Activated B cell treated with CpG ODN at 0.5 μM for 24 hours (primary cell): Measurements from ENCODE around the gene SSTR4. TPM values are rescaled to one million over a fixed set of nuclear protein-coding genes. Genes with fewer than 3 reads are reported as not detected.

Experiments used
- ATAC-seq: fragments of 200-7000 bp; cut with Tn5 transposase; one replicate; pipeline ENCODE4 v1.10.0; 2021; ENCODE audit warnings: low read depth, mild to moderate bottlenecking, moderate library complexity
- CTCF ChIA-PET: fragments of 350-600 bp; sonication (Branson Sonifier 250); formaldehyde crosslinking; loops from one replicate; lab custom pipeline; 2021; ENCODE audit warnings: antibody characterized with exemption; lab: Charles Lee
- POLR2A ChIA-PET: fragments of 350-600 bp; sonication (Branson Sonifier 250); formaldehyde crosslinking; loops from one replicate; lab custom pipeline; 2021; ENCODE audit warnings: antibody characterized with exemption; lab: Charles Lee
- DNase-seq: peaks from one replicate; pipeline ENCODE4 v3.0.0; 2022
- H3K27ac Mint-ChIP-seq: one replicate; pipeline ENCODE4 v1.8.0; 2020; ENCODE audit warnings: mixed read lengths
- H3K27me3 Mint-ChIP-seq: one replicate; pipeline ENCODE4 v1.8.0; 2021; ENCODE audit warnings: mixed read lengths
- H3K36me3 Mint-ChIP-seq: one replicate; pipeline ENCODE4 v1.8.0; 2021; ENCODE audit warnings: low read depth, mixed read lengths
- H3K4me1 Mint-ChIP-seq: one replicate; pipeline ENCODE4 v1.8.0; 2021; ENCODE audit warnings: mixed read lengths
- H3K4me3 Mint-ChIP-seq: one replicate; pipeline ENCODE4 v1.8.0; 2020; ENCODE audit warnings: mild to moderate bottlenecking, mixed read lengths
- H3K9me3 Mint-ChIP-seq: one replicate; pipeline ENCODE4 v1.8.0; 2020; ENCODE audit warnings: mixed read lengths
- CTCF ChIP-seq: fragments of 200-600 bp; IDR thresholded peaks from one replicate; pipeline ENCODE4 v1.8.0; 2022; ENCODE audit warnings: antibody characterized with exemption, mild to moderate bottlenecking
- intact Hi-C: fragments of 100-400 bp; cut with micrococcal nuclease; formaldehyde crosslinking; loops from one replicate; pipeline ENCODE4 v1.15.1; 2024
- total RNA-seq: library from RNA; stranded (reverse); gene quantifications from 2 replicates; pipeline ENCODE4 v1.2.3, GENCODE V29; 2022

Gene SSTR4
- total RNA-seq, 1 donor from 2014 or later = not detected

GRCh38 chr20:22998476-22998875 is 36.6 kb upstream of the SSTR4 start:
- DNase-seq (no peak), ATAC-seq (no peak)
- Mint-ChIP-seq H3K27me3 (peaks cover 3% of the 10 kb centered on the region), H3K4me1 (no peaks in the 10 kb centered on the region), H3K27ac (no peak overlapping the region), H3K4me3 (no peak overlapping the region), H3K9me3 (no peaks in the 10 kb centered on the region), H3K36me3 (no peaks in the 10 kb centered on the region)
- ChIA-PET CTCF (no interaction called here), POLR2A (no interaction called here)
- intact Hi-C loops = loop anchor here (10.0 kb wide), 1 partner anchor 64 kb away; no protein-coding TSS in a partner anchor
- no peak for TF ChIP-seq CTCF

GRCh38 chr20:22999756-23000155 is 35.4 kb upstream of the SSTR4 start:
- intact Hi-C loops = loop anchor here (10.0 kb wide), 1 partner anchor 65 kb away; no protein-coding TSS in a partner anchor
- no peaks in the 10 kb centered on the region for H3K4me1 Mint-ChIP-seq
- H3K9me3 Mint-ChIP-seq = no peaks in the 10 kb centered on the region

GRCh38 chr20:23000232-23000947 is 34.7 kb upstream of the SSTR4 start:
- Mint-ChIP-seq H3K9me3 (no peaks in the 10 kb centered on the region), H3K4me1 (no peaks in the 10 kb centered on the region), H3K4me3 (no peak overlapping the region), H3K27me3 (peaks cover 3% of the 10 kb centered on the region), H3K36me3 (no peaks in the 10 kb centered on the region), H3K27ac (no peak overlapping the region)
- ChIA-PET POLR2A (no interaction called here), CTCF (no interaction called here)
- DNase-seq (no peak), ATAC-seq (no peak)
- intact Hi-C loops = no loop called here
- TF ChIP-seq CTCF = no peak

More at GRCh38 chr20:22999756-23000155, 35.4 kb upstream of the SSTR4 start:
- no peak for TF ChIP-seq CTCF
- ChIA-PET POLR2A (no interaction called here), CTCF (no interaction called here)
- Mint-ChIP-seq H3K27me3 (peaks cover 3% of the 10 kb centered on the region), H3K4me3 (no peak overlapping the region), H3K36me3 (no peaks in the 10 kb centered on the region), H3K27ac (no peak overlapping the region)
- no peak for DNase-seq
- no peak for ATAC-seq

GRCh38 chr20:23002276-23002675 is 32.8 kb upstream of the SSTR4 start:
- no peaks in the 10 kb centered on the region for H3K4me1 Mint-ChIP-seq
- ChIA-PET CTCF (no interaction called here), POLR2A (no interaction called here)
- no peak overlapping the region for H3K27ac Mint-ChIP-seq
- H3K4me3 Mint-ChIP-seq = no peak overlapping the region
- no peak for DNase-seq
- no peaks in the 10 kb centered on the region for H3K9me3 Mint-ChIP-seq
- intact Hi-C loops = no loop called here
- peaks cover 3% of the 10 kb centered on the region for H3K27me3 Mint-ChIP-seq
- no peak for TF ChIP-seq CTCF
- ATAC-seq = no peak
- no peaks in the 10 kb centered on the region for H3K36me3 Mint-ChIP-seq

GRCh38 chr20:23003077-23003635 is 32.0 kb upstream of the SSTR4 start:
- no peak for TF ChIP-seq CTCF
- no peaks in the 10 kb centered on the region for H3K4me1 Mint-ChIP-seq
- ATAC-seq (no peak), DNase-seq (no peak)
- H3K27me3 Mint-ChIP-seq = peaks cover 3% of the 10 kb centered on the region
- CTCF ChIA-PET = no interaction called here
- no peaks in the 10 kb centered on the region for H3K36me3 Mint-ChIP-seq
- no peak overlapping the region for H3K27ac Mint-ChIP-seq
- no peak overlapping the region for H3K4me3 Mint-ChIP-seq
- POLR2A ChIA-PET = no interaction called here
- intact Hi-C loops = no loop called here
- H3K9me3 Mint-ChIP-seq = no peaks in the 10 kb centered on the region
